GM21360 (cell line): ENCODE data around the gene KANSL1L.
"Not testable (repeated sequence)": the region's sequence is repeated elsewhere in the genome, so short reads cannot be mapped to it uniquely, and the experiment has no call there.

Experiments used
- ATAC-seq: cut with Tn5 transposase; IDR thresholded peaks from one replicate; pipeline ENCODE4 v1.9.1; 2021; ENCODE audit warnings: mild to moderate bottlenecking, moderate library complexity; ENCODE audit not compliant: unreplicated experiment

Gene KANSL1L

GRCh38 chr2:210177769-210178168 lies 6.6 kb upstream of the KANSL1L start:
- ATAC-seq = no peak

- not testable (repeated sequence) for ATAC-seq
These were observed 5.9 kb upstream of the KANSL1L start for GRCh38 chr2:210177115-210177514.

- ATAC-seq = no peak
These were observed 2.9 kb upstream of the KANSL1L start for GRCh38 chr2:210174086-210174485.

GRCh38 chr2:210172219-210172575 lies 988 bp upstream of the KANSL1L start:
- ATAC-seq = no peak

- peak; percentile 64 for ATAC-seq
These were observed 534 bp downstream of the KANSL1L start for GRCh38 chr2:210170446-210171303.

- no peak for ATAC-seq
These were observed 1.1 kb downstream of the KANSL1L start for GRCh38 chr2:210170196-210170445.

- ATAC-seq = peak; percentile 36
These were observed 1.6 kb downstream of the KANSL1L start for GRCh38 chr2:210169516-210170195.

GRCh38 chr2:210167227-210167626 lies 4.0 kb downstream of the KANSL1L start:
- ATAC-seq = no peak

- ATAC-seq = peak; percentile 49
These were observed 8.6 kb downstream of the KANSL1L start for GRCh38 chr2:210162466-210163124.

- ATAC-seq = no peak
These were observed 12.2 kb downstream of the KANSL1L start for GRCh38 chr2:210159059-210159458.

GRCh38 chr2:210158236-210158635 lies 13.0 kb downstream of the KANSL1L start:
- ATAC-seq = no peak

- ATAC-seq = no peak
These were observed 13.7 kb downstream of the KANSL1L start for GRCh38 chr2:210157526-210157925.

- ATAC-seq = no peak
These were observed 23.6 kb downstream of the KANSL1L start for GRCh38 chr2:210147614-210148013.

GRCh38 chr2:210132239-210132638 lies 39.0 kb downstream of the KANSL1L start:
- no peak for ATAC-seq

GRCh38 chr2:210128961-210129360 lies 42.2 kb downstream of the KANSL1L start:
- no peak for ATAC-seq

- no peak for ATAC-seq
These were observed 57.5 kb downstream of the KANSL1L start for GRCh38 chr2:210113614-210114235.

GRCh38 chr2:210112871-210113270 lies 58.3 kb downstream of the KANSL1L start:
- no peak for ATAC-seq

GRCh38 chr2:210099940-210100339 lies 71.3 kb downstream of the KANSL1L start:
- ATAC-seq = no peak

- no peak for ATAC-seq
These were observed 76.4 kb downstream of the KANSL1L start for GRCh38 chr2:210094787-210095186.

- no peak for ATAC-seq
These were observed 78.4 kb downstream of the KANSL1L start for GRCh38 chr2:210092791-210093190.

GRCh38 chr2:210086930-210087329 lies 84.3 kb downstream of the KANSL1L start:
- ATAC-seq = no peak

GRCh38 chr2:210086292-210086691 lies 84.9 kb downstream of the KANSL1L start:
- ATAC-seq = no peak
